Activated T-helper 1 cell treated with Interleukin-2 at 50 U/mL for 16 hours (primary cell): ENCODE data around the gene DENND10.
"Not testable (repeated sequence)": the region's sequence is repeated elsewhere in the genome, so short reads cannot be mapped to it uniquely, and the experiment has no call there.

Source experiments
- DNase-seq: peaks from one replicate; pipeline ENCODE4 v3.0.0-alpha.2; 2020; ENCODE audit warnings: low read depth

DENND10 gene

DNA sequence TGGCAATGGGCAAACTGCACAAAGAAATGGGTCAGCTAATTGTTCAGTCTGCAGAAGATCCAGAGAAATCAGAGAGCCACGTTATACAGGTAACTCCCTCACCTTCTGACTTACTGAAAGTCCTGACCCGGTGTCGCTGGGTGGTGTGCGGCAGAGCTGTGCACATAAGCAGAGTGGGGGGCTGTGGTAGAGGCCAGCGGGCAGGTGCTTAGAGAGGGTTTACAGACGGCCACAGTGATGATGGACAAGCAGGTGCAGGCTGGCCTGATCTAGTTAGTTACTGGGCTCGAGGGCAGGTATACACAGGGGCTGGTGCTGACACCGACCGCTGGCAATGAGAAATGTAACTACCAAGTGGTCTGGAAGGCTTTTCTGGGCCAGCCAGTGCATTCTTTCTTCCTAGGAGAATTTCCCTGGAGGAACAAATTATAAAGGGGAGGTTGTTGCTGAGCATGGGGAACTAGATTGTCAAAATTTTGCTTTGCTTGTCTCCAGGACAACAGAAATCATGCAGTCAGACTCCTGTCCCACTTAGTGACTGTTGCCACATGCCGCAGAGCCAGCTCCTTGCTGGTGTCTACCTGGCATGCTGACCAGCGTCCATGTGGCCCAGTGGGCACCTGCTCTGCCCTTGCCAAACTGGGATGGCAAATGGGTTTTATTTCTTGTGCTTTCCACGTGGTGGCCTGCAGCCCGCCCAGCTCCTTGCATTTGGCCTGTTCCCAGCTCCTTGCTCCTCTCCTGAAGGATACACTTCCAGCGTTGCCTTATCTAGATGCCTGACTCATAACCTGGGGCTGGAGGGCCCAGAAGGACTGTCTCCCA, 28.8 kb downstream of the DENND10 start:
- DNase-seq, result no peak

- DNase-seq, result no peak
Measured at GRCh38 chr10:119133949-119134348, 30.0 kb downstream of the DENND10 start.

GRCh38 chr10:119135513-119135881, 31.6 kb downstream of the DENND10 start:
- no peak for DNase-seq

DNA sequence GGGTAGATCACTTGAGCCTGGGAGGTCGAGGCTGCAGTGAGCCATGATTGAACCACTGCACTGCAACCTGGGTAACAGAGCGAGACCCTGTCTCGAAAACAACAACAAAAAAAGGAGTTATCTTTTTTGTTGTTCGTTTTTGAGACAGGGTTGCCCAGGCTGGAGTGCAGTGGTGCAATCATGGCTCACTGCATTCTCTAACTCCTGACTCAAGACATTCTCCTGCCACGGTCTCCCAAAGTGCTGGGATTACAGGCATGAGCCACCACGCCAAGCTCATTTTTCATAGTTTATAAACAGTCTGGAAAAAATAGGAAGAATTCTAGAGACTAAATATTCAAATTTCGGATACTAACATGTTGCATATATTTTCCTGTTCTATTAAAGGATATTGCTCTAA, 32.2 kb downstream of the DENND10 start:
- no peak for DNase-seq

DNA sequence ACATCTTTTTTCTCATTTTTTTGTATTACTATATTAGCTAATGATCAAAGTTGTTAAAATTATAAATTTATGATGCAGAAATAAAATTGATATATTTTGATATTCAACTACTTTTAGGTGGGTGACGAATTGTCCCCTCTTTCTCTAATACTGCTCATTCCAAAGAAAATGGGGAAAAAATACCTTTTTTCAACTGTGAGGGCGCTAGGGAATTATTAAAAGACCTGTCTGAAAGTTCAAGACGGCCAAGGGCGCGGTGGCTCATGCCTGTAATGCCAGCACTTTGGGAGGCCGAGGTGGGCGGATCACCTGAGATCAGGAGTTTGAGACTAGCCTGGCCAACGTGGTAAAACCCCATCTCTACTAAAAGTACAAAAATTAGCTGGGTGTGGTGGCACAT, 34.0 kb downstream of the DENND10 start:
- not testable (repeated sequence) for DNase-seq

GRCh38 chr10:119138346-119139306, 34.7 kb downstream of the DENND10 start:
- no peak for DNase-seq

DNA sequence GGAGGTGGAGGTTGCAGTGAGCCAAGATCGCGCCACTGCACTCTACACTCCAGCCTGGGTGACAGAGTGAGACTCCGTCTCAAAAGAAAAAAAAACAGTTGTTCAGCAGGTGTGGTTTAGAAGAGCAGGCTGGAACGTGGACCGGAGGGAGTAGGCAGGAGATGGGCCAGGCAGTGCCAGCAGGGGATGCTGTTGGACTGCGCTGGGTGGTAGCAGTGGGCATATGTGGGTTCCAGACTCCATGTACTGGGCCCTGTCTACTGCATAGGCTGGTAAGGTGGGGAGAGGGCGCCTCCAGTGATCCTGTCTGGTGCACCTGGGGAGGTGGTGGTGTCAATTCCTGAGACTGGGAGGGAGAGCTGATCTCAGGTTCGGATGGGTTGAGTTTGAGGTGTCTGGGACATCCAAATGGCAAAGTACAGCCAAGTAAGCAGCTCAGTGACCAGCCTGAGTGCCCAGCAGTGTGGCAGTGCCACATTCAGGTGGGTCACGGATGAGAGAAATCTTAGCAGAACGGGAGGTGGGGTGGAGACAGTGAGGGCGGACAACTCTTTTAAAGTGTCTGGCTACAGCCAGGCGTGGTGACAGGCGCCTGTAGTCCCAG, 35.7 kb downstream of the DENND10 start:
- peak; percentile 31 for DNase-seq

DNA sequence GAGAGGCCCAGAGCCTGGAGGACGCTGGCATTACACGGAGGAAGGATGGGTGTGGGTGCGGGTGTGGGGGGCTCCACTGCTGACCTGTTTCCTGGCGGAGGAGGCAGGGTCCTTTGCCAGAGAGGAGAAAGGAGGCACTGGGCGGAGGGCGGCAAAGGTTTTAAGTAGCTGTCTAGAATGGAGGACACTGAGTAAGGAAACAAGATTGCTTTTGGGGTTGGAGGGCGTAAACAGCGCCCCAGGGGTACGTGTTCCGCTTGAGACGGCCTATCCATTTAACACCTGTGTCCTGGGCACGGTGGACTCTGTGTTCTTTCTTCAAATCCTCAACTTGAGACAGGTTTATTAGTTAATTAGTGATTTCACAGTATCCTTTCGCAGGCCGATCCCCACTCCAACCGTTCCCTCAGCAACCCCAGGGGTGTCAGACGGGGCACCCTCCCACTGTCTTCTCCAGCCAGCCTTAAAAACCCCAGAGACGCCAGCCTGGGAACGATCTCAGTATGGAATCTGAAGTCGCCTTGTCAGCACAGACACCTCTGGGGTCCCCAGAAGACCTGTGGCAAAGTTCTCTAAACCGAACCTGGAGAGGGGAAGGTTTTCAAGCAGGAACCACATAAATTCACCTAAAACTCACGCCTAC, 36.8 kb downstream of the DENND10 start:
- DNase-seq, result no peak

DNA sequence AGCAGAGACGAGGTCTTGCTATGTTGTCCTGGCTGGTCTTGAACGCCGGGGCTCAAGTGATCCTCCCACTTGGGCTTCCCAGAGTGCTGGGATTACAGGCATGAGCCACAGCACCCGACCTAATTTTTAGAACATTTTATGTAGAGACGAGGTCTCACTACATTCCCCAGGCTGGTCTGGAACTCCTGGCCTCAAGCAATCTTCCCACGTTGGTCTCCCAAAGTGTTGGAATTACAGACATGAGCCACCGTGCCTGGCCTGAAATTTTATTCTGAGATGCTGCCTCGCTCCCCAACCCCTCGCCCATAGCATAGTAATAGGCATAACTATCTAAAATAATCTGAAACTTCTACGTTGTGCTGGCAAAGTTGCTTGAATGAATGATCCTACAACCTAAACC, 39.7 kb downstream of the DENND10 start:
- no peak for DNase-seq

GRCh38 chr10:119149157-119149556, 45.2 kb downstream of the DENND10 start:
- no peak for DNase-seq

GRCh38 chr10:119149729-119150128, 45.8 kb downstream of the DENND10 start:
- no peak for DNase-seq

- DNase-seq, result not testable (repeated sequence)
Measured at GRCh38 chr10:119151601-119152000, 47.7 kb downstream of the DENND10 start.

- DNase-seq, result no peak
Measured at GRCh38 chr10:119153041-119153440, 49.1 kb downstream of the DENND10 start.

- DNase-seq, result no peak
Measured at GRCh38 chr10:119153661-119154060, 49.7 kb downstream of the DENND10 start.

- DNase-seq, result no peak
Measured at GRCh38 chr10:119159332-119159731, 55.4 kb downstream of the DENND10 start.

GRCh38 chr10:119161680-119162451, 58.0 kb downstream of the DENND10 start:
- no peak for DNase-seq

DNA sequence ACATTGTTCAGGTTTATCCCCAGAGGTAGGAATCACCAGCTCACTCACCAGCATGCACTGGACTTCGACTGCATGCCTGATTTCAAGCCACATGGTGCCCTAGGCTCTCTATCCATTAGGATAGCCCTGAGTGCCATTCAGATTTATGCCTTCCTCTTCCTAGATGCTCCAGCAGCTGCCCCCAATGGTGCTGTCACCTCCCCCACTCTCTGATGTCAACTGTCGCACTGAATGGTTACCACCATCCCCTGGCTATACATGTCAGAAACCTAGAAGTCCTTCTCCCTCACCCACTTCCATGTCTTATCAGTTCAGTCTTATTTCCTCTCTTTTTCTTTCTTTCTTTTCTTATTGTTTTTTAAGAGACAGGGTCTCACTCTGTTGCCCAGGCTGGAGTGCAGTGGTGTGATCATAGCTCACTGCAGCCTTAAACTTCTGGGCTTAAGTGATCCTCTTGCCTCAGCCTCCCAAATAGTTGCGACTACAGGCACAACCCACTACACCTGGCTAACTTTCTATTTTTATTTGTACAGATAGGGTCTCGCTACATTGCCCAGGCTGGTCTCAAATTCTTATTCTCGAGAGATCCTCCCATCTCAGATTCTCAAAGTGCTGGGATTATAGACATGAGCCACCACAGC, 58.7 kb downstream of the DENND10 start:
- no peak for DNase-seq

DNA sequence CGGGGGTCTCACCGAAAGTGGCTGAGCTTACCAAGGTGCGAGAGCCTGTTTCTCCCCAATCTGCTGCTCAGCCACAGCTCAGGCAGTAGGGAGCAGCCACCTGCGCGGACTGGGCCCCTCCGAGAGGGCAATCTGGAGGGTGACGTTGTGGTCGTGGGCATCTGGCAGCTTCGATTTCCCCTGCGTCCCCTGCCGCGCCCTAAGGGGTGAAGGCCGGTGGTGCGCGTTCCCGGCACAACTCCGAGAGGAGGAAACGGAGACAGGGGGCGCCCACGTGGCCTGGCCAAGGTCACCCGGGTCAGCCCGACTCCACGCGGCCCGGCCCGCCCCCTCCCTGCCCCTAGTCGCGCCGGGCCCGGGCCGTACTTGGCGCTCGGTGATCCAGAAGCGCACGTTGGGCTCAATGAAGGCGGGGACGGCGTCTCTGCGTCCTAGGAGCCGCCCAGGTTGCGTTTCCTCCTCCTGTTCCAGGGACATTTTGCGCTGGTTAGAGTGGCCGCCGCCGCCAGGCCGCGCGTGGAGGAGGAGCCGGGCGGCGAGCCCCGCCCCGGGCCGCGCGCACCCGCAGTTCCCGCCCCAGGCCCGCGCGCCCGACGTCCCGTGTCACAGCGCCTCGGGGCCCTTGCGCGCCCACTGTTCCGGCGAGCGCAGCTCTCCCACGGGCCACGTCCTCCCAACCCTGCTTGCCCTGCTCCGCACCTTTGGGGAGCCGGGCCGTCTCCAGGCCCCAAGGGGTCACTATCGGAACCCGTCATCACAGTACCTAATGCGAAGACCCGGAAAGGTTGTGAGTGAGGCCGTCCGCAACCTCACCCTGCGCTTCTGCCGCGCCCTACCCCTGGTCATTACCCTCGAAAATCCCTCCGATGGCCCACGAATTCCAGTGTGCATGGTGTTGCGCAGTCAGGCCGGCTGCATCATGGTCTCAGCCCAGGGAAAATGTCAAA, 61.5 kb downstream of the DENND10 start, which contains the start of gene SFXN4:
Gene SFXN4, minus strand, starts transcription at position 544 of the 947 bp plus-strand sequence. Its CDS starts 67 bp downstream, at position 477.
- peak; percentile 73 for DNase-seq

DNA sequence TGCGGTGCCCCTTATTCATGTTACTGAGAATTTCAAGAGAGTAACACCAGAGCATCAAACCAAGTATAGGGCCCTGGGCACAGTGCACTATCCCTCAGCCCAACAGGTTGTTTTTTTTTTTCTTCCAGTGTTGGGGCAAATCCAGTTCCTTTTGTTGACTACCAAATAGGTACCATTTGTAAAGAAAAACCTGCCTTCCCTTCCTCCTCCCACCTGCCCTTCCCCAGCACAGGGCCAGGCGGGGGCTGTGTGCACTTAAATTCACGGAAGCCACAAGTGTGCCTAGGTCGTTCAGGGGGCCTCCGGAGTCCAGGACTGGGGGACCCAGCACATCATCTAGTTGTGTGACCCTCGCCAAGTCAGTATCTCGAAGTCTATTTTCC, 62.2 kb downstream of the DENND10 start:
- no peak for DNase-seq
